Left lung (tissue), 10 donors: ENCODE data around the gene RBBP7. TPM values are rescaled to one million over a fixed set of nuclear protein-coding genes. Genes with fewer than 3 reads are reported as not detected.

Experiments used
- ATAC-seq: fragments of 200-7000 bp; cut with Tn5 transposase; one replicate; pipeline ENCODE4 v1.9.1; 2020; ENCODE audit warnings: moderate library complexity
- DNase-seq, 4 donors: peaks; one replicate each; pipeline ENCODE4 v3.0.0-alpha.2; 2013 to 2020
- H3K27ac ChIP-seq, 2 donors: fragments of 200-600 bp; sonication (generic) in 1 of 2; one replicate each; pipeline versions ENCODE4 v1.5.0 to v1.8.0; 2020 to 2021
- H3K27me3 ChIP-seq, 2 donors: fragments of 200-600 bp; sonication (generic) in 1 of 2; one replicate each; pipeline versions ENCODE4 v1.5.0 to v1.8.0; 2020 to 2021
- H3K36me3 ChIP-seq, 2 donors: fragments of 200-600 bp; sonication (generic) in 1 of 2; one replicate each; pipeline versions ENCODE4 v1.5.0 to v1.8.0; 2020 to 2021
- H3K4me1 ChIP-seq, 2 donors: fragments of 200-600 bp; one replicate each; pipeline ENCODE4 v1.8.0; 2021
- H3K4me3 ChIP-seq, 2 donors: fragments of 200-600 bp; sonication (generic) in 1 of 2; one replicate each; pipeline versions ENCODE4 v1.5.0 to v1.8.0; 2020 to 2021; ENCODE audit warnings: mild to moderate bottlenecking in 1 of 2
- H3K9me3 ChIP-seq, 2 donors: fragments of 200-600 bp; sonication (generic) in 1 of 2; one replicate each; pipeline versions ENCODE4 v1.5.0 to v1.8.0; 2020 to 2021
- CTCF ChIP-seq, 2 donors: fragments of 200-600 bp; sonication (generic) in 1 of 2; IDR thresholded peaks; one replicate each; pipeline versions ENCODE4 v1.5.0 to v1.8.0; 2021; ENCODE audit warnings: antibody characterized with exemption in 2 of 2
- intact Hi-C, 2 donors: fragments of 100-400 bp; cut with DNase I; formaldehyde crosslinking; loops; one replicate each; pipeline versions ENCODE4 v1.11.2 to v1.14.2; 2022
- polyA plus RNA-seq, 6 donors: library from polyadenylated mRNA; unstranded; fragments of 120-200 nt; gene quantifications; one replicate each; pipeline ENCODE4 v1.2.1, GENCODE V29; 2013; ENCODE audit not compliant: insufficient read length in 6 of 6
- total RNA-seq, 2 donors: library from RNA; stranded (reverse); fragmentation: NEBNext Ultra II Directional; extraction: Animal tissue kit (Norgen Biotek cat#: 25700); gene quantifications; one replicate each; pipeline ENCODE4 v1.2.1, GENCODE V29; 2021
- donor health status: DM: no; HTN: yes; CAD: no.
- donor health status: DM: no; HTN: no; CAD: no.

The RBBP7 gene
- total and polyA plus RNA-seq, 8 donors, result 70.4 to 275 (median 238) TPM

- H3K27me3 ChIP-seq, result peaks cover 0 to 14% of the 10 kb centered on the region in 2 donors
- no peak for DNase-seq
These were observed 15.5 kb upstream of the RBBP7 start for GRCh38 chrX:16885628-16886027.

GRCh38 chrX:16883487-16883804, 13.3 kb upstream of the RBBP7 start:
- intact Hi-C loops, result no loop called here
- Histone ChIP-seq H3K36me3 (no peaks in the 10 kb centered on the region), H3K4me1 (peaks cover 0 to 5% of the 10 kb centered on the region in 2 donors), H3K4me3 (no peak overlapping the region), H3K27ac (no peak overlapping the region), H3K9me3 (no peaks in the 10 kb centered on the region), H3K27me3 (peaks cover 0 to 18% of the 10 kb centered on the region in 2 donors)
- ATAC-seq, result no peak
- no peak for TF ChIP-seq CTCF (IDR thresholded peaks at IDR 0.05)
- DNase-seq, result no peak

More at GRCh38 chrX:16885628-16886027, 15.5 kb upstream of the RBBP7 start:
- H3K36me3 ChIP-seq, result no peaks in the 10 kb centered on the region
- ATAC-seq, result no peak
- no peak for TF ChIP-seq CTCF (IDR thresholded peaks at IDR 0.05)
- intact Hi-C loops, result no loop called here
- peaks cover 0 to 5% of the 10 kb centered on the region in 2 donors for H3K4me1 ChIP-seq
- H3K4me3 ChIP-seq, result no peak overlapping the region
- no peaks in the 10 kb centered on the region for H3K9me3 ChIP-seq
- H3K27ac ChIP-seq, result no peak overlapping the region

- Histone ChIP-seq H3K27me3 (peaks cover 0 to 18% of the 10 kb centered on the region in 2 donors), H3K9me3 (no peaks in the 10 kb centered on the region), H3K36me3 (no peaks in the 10 kb centered on the region), H3K27ac (peak overlapping the region in 1 of 2 donors; percentile 61), H3K4me3 (peak overlapping the region; percentile 27 to 41), H3K4me1 (peaks cover 0 to 5% of the 10 kb centered on the region in 2 donors)
- intact Hi-C loops, result no loop called here
- peak; percentile 88 for ATAC-seq
- DNase-seq, result peak; percentile 49 to 79 (median 64)
- peak; percentile 50 to 56 for TF ChIP-seq CTCF (IDR thresholded peaks at IDR 0.05)
These were observed 12.7 kb upstream of the RBBP7 start for GRCh38 chrX:16882702-16883486.

GRCh38 chrX:16882169-16882568, 12.0 kb upstream of the RBBP7 start:
- peak in 1 of 4 donors; percentile 44 for DNase-seq
- intact Hi-C loops, result no loop called here

More at GRCh38 chrX:16882169-16882568, 12.0 kb upstream of the RBBP7 start:
- peak; percentile 75 for ATAC-seq
- Histone ChIP-seq H3K36me3 (no peaks in the 10 kb centered on the region), H3K4me1 (peaks cover 0 to 5% of the 10 kb centered on the region in 2 donors), H3K9me3 (no peaks in the 10 kb centered on the region), H3K4me3 (peak overlapping the region; percentile 27 to 41), H3K27ac (no peak overlapping the region), H3K27me3 (peaks cover 0 to 21% of the 10 kb centered on the region in 2 donors)
- no peak for TF ChIP-seq CTCF (IDR thresholded peaks at IDR 0.05)
